Endodermal cell (in vitro differentiated cells): ENCODE data around the gene GMNN. TPM values are rescaled to one million over a fixed set of nuclear protein-coding genes. Genes with fewer than 3 reads are reported as not detected.

Experiments used
- DNase-seq: peaks from one replicate; pipeline ENCODE4 v3.0.0-alpha.2; 2017
- H3K27ac ChIP-seq: 2 replicates; pipeline ENCODE4 v1.5.1; 2013; ENCODE audit warnings: mild to moderate bottlenecking, low read depth, low read length, moderate library complexity
- H3K27me3 ChIP-seq: 2 replicates; pipeline ENCODE4 v1.6.1; 2013; ENCODE audit warnings: mild to moderate bottlenecking, low read length, moderate library complexity; ENCODE audit not compliant: insufficient read depth, control insufficient read depth, poor library complexity, severe bottlenecking
- H3K36me3 ChIP-seq: 2 replicates; pipeline ENCODE4 v1.7.0; 2013; ENCODE audit warnings: mild to moderate bottlenecking, low read length, moderate library complexity; ENCODE audit not compliant: control insufficient read depth, insufficient read depth
- H3K4me1 ChIP-seq: one replicate; pipeline ENCODE4 v1.7.0; 2013; ENCODE audit warnings: low read length; ENCODE audit not compliant: control insufficient read depth, insufficient read depth
- H3K4me3 ChIP-seq: 2 replicates; pipeline ENCODE4 v1.5.1; 2013; ENCODE audit warnings: mild to moderate bottlenecking, low read length, moderate library complexity
- H3K9ac ChIP-seq: 2 replicates; pipeline ENCODE4 v1.6.1; 2013; ENCODE audit warnings: mild to moderate bottlenecking, low read length, moderate library complexity; ENCODE audit not compliant: poor library complexity, severe bottlenecking; ENCODE audit errors: extremely low read depth
- H3K9me3 ChIP-seq: 2 replicates; pipeline ENCODE4 v1.6.1; 2013; ENCODE audit warnings: mild to moderate bottlenecking, low read length, moderate library complexity; ENCODE audit not compliant: control insufficient read depth
- H3K27ac Mint-ChIP-seq: 2 replicates; pipeline ENCODE4 v1.8.0; 2020; ENCODE audit warnings: mixed read lengths
- H3K27me3 Mint-ChIP-seq: 2 replicates; pipeline ENCODE4 v1.8.0; 2021; ENCODE audit warnings: mild to moderate bottlenecking, mixed read lengths; ENCODE audit not compliant: insufficient read depth
- H3K36me3 Mint-ChIP-seq: 2 replicates; pipeline ENCODE4 v1.8.0; 2020; ENCODE audit warnings: low read depth, mixed read lengths
- H3K4me1 Mint-ChIP-seq: 2 replicates; pipeline ENCODE4 v1.8.0; 2020; ENCODE audit warnings: mixed read lengths
- H3K4me3 Mint-ChIP-seq: 2 replicates; pipeline ENCODE4 v1.8.0; 2020; ENCODE audit warnings: mild to moderate bottlenecking, moderate library complexity, mixed read lengths
- H3K9me3 Mint-ChIP-seq: 2 replicates; pipeline ENCODE4 v1.8.0; 2020; ENCODE audit warnings: mild to moderate bottlenecking, mixed read lengths
- CTCF ChIP-seq: fragments of 200-600 bp; sonication (generic); conservative IDR thresholded peaks from 2 replicates; pipeline ENCODE4 v1.5.0; 2021; ENCODE audit warnings: antibody characterized with exemption, mild to moderate bottlenecking
- WGBS, 2 experiments: methylation state at CpG; one replicate each; pipeline versions ENCODE4 v1.1.5 to v1.1.7; 2013; ENCODE audit warnings: missing lambda C conversion rate in 2 of 2, mixed read lengths in 1 of 2; ENCODE audit not compliant: insufficient coverage in 1 of 2, insufficient read length in 1 of 2; 5-methylcytosine and 5-hydroxymethylcytosine counted together
- total RNA-seq, 2 donors: library from RNA; stranded (reverse); fragmentation: NEBNext Ultra II Directional in 1 of 2; extraction: Animal tissue kit (Norgen Biotek cat#: 25700) in 1 of 2; gene quantifications; 2 replicates in 1 of 2; 3 replicates in 1 of 2; pipeline ENCODE4 v1.2.1, GENCODE V29; 2021

Gene GMNN
- total RNA-seq, 2 donors from 2014 or later: 64.9 to 79.7 TPM

- no peaks in the 10 kb centered on the region for H3K27me3 ChIP-seq
- peaks cover 14% of the 10 kb centered on the region for H3K4me1 Mint-ChIP-seq
- H3K9ac ChIP-seq: no peak within 1 kb of the TSS
- H3K4me3 Mint-ChIP-seq: no peak within 1 kb of the TSS
- DNase-seq: no peak
- TF ChIP-seq CTCF: no peak
- H3K36me3 ChIP-seq: no peaks in the 10 kb centered on the region
- no peak within 1 kb of the TSS for H3K27ac ChIP-seq
- H3K27me3 Mint-ChIP-seq: no peaks in the 10 kb centered on the region
- no peak within 1 kb of the TSS for H3K27ac Mint-ChIP-seq
- H3K4me1 ChIP-seq: no peaks in the 10 kb centered on the region
- 89 to 95% methylated on average over 10 to 13 of the region's 13 CpGs for WGBS, 2 experiments
- H3K9me3 Mint-ChIP-seq: no peaks in the 10 kb centered on the region
- no peaks in the 10 kb centered on the region for H3K36me3 Mint-ChIP-seq
- no peaks in the 10 kb centered on the region for H3K9me3 ChIP-seq
- H3K4me3 ChIP-seq: no peak within 1 kb of the TSS
Measured at GRCh38 chr6:24798740-24799540, 24.2 kb downstream of the GMNN start, which contains the start of gene ARMH2. ARMH2 (minus strand) TSS chr6:24798917; CDS start chr6:24798857, 60 bp downstream.

DNA sequence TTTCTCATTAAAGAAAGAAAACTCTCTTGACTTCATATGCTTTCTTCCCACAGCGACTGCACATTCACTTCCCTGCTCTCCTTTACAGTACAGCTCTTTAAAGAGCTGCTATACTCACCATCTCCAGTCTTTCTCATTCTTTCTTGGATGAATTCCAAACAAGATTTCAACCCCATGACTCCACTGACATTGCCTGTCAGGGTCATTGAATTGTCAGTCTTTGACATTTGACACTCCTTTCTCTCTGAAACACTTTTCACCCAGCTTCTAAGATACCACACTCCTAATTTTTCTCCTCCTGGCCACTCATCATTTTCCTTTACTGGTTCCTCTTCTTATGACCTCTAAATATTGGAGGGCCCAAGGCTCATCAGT, 24.8 kb downstream of the GMNN start:
- H3K27me3 Mint-ChIP-seq: no peaks in the 10 kb centered on the region

More for the DNA sequence above, 24.8 kb downstream of the GMNN start:
- no peak for TF ChIP-seq CTCF
- H3K9ac ChIP-seq: no peak overlapping the region
- no peaks in the 10 kb centered on the region for H3K9me3 Mint-ChIP-seq
- peaks cover 14% of the 10 kb centered on the region for H3K4me1 Mint-ChIP-seq
- no peak overlapping the region for H3K27ac ChIP-seq
- H3K4me3 Mint-ChIP-seq: no peak overlapping the region
- H3K36me3 Mint-ChIP-seq: no peaks in the 10 kb centered on the region
- DNase-seq: no peak
- no peak overlapping the region for H3K27ac Mint-ChIP-seq
- no peaks in the 10 kb centered on the region for H3K9me3 ChIP-seq
- H3K27me3 ChIP-seq: no peaks in the 10 kb centered on the region
- WGBS, 2 experiments: 83% methylated on average over 1 of the region's 1 CpG; no CpG with 5 or more reads in 1 of the 2 experiments
- no peaks in the 10 kb centered on the region for H3K4me1 ChIP-seq
- no peak overlapping the region for H3K4me3 ChIP-seq
- no peaks in the 10 kb centered on the region for H3K36me3 ChIP-seq
